Stromal cell of bone marrow (primary cell): Measurements from ENCODE around the gene TNFRSF17.
A peak's percentile ranks its signal among the peaks of the same experiment; 100 is the strongest.
"Not testable (repeated sequence)": the region's sequence is repeated elsewhere in the genome, so short reads cannot be mapped to it uniquely, and the experiment has no call there.

Source experiments
- DNase-seq: peaks from one replicate; pipeline ENCODE4 v3.0.0-alpha.2; 2012; ENCODE audit warnings: low read depth

TNFRSF17 gene

DNA sequence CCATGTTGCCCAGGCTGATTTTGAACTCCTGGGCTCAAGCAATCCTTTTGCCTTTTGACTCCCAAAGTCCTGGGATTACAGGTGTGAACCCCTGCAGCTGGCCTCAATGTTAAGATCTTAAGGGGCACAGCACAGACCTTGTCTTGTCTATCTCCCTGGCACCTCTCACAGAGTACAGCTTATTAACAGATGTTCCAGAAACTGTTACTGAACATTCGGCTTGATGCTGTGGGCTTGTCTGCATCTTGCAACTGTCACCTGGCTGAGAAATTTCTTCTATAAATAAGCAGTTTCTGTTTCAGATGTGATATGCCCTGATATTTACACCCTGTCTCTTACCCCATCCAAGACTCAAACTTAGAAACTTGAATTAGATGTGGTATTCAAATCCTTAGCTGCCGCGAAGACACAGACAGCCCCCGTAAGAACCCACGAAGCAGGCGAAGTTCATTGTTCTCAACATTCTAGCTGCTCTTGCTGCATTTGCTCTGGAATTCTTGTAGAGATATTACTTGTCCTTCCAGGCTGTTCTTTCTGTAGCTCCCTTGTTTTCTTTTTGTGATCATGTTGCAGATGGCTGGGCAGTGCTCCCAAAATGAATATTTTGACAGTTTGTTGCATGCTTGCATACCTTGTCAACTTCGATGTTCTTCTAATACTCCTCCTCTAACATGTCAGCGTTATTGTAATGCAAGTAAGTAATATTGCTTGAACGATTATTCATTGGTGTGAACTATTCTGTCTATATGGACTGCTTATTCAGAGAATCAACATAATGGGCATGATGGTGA lies at the start of gene TNFRSF17:
TSS of gene TNFRSF17 (plus strand) at position 450 of the 791 bp plus-strand sequence. CDS start at position 565, 115 bp downstream.
- no peak for DNase-seq

DNA sequence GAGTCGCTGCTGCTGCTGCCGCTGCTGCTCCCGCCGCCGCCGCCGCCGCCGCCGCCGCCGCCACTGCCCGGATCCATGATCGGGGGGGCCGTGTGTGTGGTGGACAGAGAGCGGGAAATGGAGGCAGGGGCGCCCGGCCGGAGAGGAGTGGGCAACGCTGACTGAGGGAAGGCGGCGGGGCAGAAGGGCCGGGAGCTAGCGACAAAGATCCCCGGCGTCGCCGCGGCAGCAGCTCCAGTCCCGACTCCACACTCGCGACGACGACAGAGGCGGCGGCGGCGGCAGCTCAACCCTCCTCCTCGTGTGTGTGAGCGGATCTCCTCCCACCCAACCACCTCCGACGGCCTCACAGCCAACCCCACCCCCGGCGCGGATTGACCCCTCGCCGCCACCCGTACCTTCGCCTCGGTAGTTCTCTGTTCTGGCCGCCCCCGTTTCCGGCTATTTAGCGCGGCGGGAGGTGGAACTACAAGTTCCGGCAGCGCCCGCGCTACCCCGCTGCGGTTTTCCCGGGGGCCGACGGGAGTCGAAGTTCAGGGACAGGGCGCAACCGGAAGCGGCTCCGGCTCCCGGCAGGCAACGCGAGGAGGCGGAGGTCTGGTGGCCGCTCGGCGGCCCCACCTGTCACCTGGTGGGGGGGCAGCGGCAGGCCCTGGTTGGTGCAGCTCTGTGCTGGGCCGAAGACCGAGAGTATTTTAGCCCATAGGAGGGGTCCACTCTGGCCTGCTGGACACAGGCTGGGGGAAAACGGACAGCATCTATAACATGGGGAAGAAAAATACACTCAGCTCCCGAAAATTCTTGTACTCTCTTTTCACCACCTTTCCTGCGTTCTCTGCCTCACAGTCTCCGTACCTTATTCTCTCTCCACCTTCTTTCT lies 49.1 kb upstream of the TNFRSF17 start, which contains the start of gene GSPT1:
TSS of gene GSPT1 (minus strand) at position 313 of the 880 bp plus-strand sequence. CDS start at position 77, 236 bp downstream.
- DNase-seq = peak; percentile 98

DNA sequence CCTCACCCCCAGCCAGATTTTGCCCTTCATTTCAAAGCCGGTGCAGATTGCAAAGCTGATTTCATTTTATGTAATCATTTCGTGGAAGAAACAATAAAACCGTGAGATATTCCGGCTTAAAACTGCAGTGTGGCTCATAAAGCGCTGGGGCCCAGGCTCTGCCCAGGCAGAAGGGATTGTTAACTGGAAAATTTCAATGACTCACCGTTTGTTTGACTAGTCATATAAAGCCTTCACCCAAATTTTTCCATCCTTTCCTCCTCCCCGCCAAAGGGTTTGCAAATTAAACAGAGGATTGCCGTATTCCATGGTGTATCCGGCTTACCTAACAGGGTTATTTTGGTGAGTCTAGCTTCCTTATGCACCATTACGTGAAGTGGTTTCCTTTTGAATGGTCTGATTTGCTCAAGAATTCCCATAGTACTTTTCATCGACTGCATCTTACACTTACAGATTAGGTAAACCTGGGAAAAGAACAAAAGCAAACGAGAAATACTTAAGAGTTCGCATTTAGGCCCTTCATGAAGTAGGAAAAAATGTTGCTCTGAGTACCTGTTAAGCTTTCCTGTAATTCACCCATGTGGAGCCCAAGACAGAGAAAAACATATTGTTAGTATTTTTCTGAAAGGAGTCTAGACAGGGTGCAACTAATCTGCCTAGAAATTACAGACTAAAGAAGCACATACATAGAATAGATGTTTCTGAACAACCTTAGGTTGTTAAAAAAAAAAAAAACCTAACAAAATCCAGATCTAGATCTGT lies 48.3 kb upstream of the TNFRSF17 start:
- peak; percentile 65 for DNase-seq

DNA sequence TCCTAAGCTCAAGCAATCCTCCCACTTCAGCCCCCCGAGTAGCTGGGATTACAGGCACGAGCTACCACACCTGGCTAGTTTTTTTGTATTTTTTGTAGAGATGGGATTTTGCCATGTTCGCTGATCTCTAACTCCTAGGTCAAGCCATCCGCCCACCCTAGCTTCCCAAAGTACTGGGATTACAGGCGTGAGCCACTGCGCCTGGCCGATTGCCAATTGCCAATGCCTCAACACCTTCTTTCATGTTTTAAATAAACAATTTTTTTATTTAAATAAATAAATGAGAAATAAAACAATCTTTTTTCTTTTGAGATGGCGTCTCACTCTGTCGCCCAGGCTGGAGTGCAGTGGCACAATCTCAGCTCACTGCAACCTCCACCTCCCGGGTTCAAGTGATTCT lies 41.0 kb upstream of the TNFRSF17 start:
- DNase-seq = not testable (repeated sequence)

DNA sequence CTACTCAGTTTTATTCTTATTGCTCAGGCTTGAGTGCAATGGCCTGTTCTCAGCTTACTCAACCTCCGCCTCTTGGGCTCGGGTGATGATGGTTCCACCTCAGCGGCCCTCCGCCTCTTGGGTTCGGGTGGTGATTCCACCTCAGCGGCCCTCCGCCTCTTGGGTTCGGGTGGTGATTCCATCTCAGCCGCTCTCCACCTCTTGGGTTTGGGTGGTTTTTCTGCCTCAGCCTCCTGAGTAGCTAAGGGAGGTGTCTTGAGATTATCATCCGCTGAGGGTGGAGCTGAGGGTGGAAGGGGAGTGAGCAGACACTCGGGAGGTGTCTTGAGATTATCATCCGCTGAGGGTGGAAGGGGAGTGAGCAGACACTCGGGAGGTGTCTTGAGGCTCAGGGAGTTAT lies 37.7 kb upstream of the TNFRSF17 start:
- not testable (repeated sequence) for DNase-seq

DNA sequence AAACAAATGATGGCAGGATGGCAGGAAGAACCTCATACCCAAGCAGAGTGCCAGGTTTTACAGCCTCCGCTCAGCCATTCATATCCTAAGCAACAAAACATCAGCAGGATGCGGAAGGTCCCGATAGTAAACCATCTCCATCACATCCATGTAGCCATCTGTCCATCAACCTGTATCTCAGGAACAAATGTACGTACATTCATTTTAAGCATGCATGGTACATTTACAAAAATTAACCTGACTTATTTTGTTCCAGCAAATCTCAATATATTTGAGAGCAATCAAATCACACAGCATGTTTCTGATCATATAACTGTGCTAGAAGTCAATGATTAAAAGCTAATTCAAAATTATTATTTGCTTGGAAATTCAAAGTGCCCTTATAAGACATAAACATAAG lies 23.1 kb upstream of the TNFRSF17 start, which contains the start of gene NPIPB2:
TSS of gene NPIPB2 (minus strand) at position 101 of the 400 bp plus-strand sequence. CDS start at position 101, 0 bp downstream.
- DNase-seq = not testable (repeated sequence)

DNA sequence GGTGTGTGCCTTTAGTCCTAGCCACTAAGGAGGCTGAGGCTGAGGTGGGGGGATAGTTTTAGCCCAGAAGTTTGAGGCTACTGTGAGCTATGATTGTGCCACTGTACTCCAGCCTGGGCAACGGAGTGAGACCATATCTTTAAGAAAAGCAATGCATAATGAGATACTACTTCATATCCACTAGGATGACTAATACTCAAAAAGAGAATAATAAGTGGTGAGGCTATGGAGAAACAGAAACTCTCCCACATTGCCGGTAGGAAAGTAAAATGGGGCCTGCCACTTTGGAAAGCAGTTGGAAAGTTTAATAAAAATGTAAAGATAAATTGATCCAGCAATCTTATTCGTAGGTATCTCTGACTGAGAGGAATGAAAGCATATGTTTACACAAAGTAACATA lies 18.6 kb upstream of the TNFRSF17 start:
- DNase-seq = no peak

DNA sequence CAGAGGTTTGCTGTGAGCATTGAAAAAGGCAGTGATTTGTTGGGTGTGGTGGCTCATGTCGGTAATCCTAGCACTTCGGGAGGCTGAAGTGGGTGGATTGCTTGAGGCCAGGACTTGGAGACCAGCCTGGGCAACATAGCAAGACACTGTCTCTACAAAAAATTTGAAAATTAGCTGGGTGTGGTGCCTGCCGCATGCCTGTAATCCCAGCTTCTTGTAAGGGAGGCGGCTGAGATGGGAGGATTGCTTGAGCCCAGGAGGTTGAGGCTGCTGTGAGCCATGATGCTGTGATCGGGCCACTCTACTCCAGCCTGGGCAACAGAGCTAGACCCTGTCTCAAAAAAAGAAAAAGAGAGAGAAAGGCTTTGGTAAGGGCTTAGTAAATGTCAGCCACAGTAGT lies 16.2 kb upstream of the TNFRSF17 start:
- DNase-seq = no peak

DNA sequence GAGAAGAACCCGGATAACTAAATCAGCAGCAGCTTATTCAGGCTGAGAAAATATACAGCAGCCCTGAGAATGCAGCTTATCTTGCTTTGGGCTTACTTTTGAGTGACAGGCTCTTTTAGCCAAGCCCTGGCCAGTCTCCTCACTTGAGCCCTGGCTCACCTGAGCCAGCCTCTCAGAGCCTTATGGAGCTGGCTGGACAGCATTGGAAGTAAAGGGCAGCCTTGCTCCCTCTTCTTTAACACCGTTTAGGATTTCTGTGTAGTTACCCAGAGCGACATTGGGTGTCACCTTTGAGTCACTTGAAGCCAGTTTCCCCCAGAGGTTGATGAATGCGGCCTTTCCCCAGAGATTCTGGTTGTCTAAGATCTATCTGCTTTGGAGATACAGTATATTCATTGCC lies 15.5 kb upstream of the TNFRSF17 start:
- no peak for DNase-seq

DNA sequence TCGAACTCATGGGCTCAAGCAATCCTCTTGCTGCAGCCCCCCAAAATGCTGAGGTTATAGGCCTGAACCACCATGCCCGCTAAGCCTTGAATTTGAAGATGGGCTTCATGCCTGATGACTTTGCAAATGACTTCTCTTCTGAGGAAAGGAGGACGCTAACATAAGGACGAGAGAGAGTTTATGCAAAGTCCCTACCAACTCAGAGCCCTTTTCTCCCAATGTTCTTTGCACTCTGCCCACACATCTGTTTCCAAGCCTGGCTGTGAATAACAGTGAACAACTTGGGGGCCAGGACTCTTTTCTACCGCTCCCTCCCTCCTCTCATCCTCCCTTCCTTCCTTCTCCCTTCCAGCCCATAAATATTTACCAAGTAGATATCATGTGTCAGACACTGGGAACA lies 14.6 kb upstream of the TNFRSF17 start:
- no peak for DNase-seq

DNA sequence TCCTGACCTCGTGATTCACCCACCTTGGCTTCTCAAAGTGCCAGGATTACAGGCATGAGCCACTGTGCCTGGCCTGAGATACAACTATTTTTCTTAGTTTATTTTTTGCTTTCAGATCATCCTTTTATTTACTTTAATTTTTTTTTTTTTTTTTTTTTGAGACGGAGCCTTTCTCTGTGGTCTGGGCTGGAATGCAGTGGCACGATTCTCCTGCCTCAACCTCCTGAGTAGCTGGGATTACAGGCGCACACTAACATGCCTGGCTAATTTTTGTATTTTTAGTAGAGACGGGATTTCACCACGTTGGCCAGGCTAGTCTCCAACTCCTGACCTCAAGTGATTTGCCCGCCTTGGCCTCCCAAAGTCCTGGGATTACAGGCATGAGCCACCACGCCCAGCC lies 11.4 kb upstream of the TNFRSF17 start:
- DNase-seq = not testable (repeated sequence)

DNA sequence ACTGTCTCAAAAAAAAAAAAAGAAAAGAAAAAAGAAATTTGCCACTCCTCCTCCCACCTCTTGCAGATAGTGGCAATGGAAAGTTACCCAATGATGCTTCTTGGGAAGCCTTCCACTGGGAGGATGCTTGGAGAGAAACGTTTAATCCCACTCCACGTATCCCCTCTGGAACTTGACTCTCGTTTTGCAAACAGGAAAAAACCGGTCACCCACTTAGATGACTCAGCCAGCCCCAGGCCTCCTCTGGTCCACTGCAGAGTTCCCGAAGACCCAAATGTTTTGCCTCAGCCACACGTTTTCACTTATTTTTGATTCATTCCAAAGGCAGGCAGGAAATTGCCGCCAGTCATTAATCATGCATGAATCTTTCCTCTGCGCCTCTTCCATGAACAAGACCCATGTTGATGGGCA lies 9.3 kb upstream of the TNFRSF17 start:
- DNase-seq = peak; percentile 94

DNA sequence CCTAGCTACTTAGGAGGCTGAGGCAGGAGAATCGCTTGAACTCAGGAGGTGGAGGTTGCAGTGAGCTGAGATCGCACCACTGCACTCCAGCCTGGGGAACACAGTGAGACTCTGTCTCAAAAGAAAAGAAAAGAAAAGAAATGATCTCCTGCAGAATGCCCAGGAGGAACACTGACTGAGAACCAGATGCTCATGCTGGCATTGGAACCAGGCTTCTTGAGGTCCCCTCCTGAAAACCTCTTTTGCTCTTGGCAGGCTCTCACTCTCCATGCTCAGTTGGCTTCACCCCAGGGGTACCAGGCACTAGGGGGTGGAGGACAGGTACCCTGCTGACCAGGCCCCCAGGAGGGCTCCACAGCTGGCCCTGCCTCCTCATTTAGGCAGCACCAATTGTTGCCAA lies 8.5 kb upstream of the TNFRSF17 start:
- no peak for DNase-seq

DNA sequence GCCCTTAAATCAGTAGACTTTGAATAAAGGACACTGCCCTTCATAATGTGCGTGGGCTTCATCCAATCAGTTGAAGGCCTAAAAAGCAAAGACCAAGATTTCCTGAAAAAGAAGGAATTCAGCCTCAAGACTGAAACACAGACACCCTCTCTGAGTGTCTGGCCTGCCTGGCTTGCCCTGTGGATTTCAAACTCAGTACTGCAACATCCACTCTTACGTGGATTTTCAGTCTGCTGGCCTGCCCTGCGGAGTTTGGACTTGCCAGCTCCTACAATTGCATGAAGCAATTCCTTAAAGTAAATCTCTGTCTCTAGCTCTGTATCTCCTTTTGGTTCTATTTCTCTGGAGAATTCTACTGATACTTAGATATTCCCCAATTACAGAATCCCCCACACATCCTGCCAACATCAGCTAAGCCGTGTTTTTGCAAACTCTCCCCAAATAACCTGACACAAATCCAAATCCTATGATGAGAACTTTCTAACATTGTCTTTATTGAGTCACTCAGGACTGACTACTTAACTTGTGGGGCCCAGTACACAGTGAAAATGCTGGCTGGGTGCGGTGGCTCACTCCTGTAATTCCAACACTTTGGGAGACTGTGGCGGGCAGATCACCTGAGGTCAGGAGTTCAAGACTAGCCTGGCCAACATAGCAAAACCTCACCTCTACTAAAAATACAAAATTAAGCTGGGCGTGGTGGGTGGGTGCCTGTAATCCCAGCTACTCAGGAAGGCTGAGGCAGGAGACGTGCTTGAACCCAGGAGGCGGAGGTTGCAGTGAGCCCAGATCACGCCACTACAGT lies 7.2 kb upstream of the TNFRSF17 start:
- DNase-seq = peak; percentile 53

DNA sequence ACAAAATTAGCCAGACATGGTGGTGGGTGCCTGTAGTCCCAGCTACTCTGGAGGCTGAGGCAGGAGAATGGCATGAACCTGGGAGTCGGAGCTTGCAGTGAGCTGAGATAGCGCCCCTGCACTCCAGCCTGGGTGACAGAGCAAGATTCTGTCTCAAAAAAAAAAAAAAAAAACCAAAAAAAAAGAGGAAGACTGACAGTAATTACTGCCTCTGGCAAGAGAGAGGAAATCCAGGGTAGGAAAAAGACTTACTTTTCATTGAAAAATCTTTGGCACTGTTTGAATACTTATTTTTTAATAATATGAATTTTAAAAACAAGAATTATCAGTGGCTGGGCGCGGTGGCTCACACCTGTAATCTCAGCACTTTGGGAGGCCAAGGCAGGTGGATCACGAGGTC lies 2.6 kb upstream of the TNFRSF17 start:
- not testable (repeated sequence) for DNase-seq

DNA sequence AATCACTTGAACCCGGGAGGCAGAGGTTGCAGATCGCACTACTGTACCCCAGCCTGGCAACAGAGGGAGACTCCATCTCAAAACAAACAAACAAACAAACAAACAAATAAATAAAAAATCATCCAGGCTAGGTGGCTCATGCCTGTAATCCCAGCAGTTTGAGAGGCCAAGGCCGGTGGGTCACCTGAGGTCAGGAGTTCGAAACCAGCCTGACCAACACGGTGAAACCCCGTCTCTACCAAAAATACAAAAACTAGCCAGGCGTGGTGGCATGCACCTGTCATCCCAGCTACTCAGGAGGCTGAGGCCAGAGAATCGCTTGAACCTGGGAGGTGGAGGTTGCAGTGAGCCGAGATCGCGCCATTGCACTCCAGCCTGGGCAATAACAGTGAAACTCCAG lies 2.0 kb upstream of the TNFRSF17 start:
- not testable (repeated sequence) for DNase-seq

DNA sequence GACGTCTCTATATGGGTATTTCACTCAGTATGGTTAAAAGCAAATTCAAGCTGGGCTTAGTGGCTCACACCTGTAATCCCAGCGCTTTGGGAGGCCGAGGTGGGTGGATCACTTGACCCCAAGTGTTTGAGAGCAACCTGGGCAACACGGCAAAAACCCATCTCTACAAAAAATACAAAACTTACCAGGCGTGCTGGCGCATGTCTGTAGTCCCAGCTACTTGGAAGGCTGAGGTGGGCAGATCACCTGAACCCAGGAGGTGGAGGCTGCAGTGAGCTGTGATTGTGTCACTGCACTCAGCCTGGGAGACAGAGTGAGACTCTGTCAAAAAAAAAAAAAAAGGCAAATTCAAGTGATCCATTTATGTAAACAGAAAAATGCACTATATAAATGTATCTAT lies 1.3 kb upstream of the TNFRSF17 start:
- no peak for DNase-seq

DNA sequence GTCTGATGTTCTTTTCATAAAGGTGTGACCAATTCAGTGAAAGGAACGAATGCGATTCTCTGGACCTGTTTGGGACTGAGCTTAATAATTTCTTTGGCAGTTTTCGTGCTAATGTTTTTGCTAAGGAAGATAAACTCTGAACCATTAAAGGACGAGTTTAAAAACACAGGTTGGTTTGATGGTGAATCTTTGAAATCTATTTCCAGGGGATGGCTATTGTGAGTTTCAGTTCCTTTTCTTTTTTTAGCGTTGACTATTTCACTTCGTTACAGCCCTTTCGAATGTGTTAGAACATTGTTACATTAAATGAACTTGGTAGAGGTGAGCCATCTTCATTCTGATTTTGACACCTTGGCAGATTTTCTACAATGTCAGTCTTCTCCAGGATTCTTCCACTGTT lies 1.2 kb downstream of the TNFRSF17 start:
- DNase-seq = no peak

DNA sequence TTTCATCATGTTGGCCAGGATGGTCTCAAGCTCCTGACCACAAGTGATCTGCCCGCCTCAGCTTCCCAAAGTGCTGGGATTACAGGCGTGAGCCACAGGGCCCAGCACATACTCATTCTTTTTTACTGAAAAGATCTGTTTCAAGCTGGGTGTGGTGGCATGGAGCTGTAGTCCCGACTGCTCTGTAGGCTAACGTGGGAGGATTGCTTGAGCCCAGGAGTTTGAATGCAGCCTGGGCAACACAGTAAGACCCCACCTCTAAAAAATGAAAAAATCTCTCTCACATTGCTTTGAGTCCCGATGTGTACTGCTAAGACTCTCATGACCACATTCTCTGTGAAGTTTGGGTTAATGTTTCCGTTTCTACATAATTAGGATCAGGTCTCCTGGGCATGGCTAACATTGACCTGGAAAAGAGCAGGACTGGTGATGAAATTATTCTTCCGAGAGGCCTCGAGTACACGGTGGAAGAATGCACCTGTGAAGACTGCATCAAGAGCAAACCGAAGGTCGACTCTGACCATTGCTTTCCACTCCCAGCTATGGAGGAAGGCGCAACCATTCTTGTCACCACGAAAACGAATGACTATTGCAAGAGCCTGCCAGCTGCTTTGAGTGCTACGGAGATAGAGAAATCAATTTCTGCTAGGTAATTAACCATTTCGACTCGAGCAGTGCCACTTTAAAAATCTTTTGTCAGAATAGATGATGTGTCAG lies 2.3 kb downstream of the TNFRSF17 start:
- DNase-seq = no peak

DNA sequence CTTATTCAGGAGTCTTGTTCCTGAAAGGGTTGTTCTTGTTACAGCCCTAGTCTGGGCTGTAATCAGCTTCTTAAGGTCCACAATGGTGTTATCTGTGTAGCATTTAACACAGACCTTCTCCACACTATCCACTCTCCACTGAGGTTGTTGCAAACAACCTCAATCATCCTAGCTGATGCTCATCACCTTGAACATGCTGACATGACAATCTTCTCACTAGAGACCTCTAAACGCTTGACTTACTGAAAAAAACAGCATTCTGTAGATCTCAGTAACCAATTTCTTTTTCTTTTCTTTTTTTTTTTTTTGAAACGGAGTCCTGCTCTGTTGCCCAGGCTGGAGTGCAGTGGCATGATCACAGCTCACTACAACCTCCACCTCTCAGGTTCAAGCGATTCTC lies 3.6 kb downstream of the TNFRSF17 start:
- no peak for DNase-seq
